HG02973 (cell line): Measurements from ENCODE around the gene ARRDC5.
"Not testable (repeated sequence)": the region's sequence is repeated elsewhere in the genome, so short reads cannot be mapped to it uniquely, and the experiment has no call there.

ENCODE experiments used
- ATAC-seq: cut with Tn5 transposase; IDR thresholded peaks from one replicate; pipeline ENCODE4 v1.9.1; 2021; ENCODE audit warnings: moderate library complexity; ENCODE audit not compliant: unreplicated experiment

The ARRDC5 gene

GRCh38 chr19:4871711-4872110 is 31.0 kb downstream of the ARRDC5 start:
- ATAC-seq: no peak

DNA sequence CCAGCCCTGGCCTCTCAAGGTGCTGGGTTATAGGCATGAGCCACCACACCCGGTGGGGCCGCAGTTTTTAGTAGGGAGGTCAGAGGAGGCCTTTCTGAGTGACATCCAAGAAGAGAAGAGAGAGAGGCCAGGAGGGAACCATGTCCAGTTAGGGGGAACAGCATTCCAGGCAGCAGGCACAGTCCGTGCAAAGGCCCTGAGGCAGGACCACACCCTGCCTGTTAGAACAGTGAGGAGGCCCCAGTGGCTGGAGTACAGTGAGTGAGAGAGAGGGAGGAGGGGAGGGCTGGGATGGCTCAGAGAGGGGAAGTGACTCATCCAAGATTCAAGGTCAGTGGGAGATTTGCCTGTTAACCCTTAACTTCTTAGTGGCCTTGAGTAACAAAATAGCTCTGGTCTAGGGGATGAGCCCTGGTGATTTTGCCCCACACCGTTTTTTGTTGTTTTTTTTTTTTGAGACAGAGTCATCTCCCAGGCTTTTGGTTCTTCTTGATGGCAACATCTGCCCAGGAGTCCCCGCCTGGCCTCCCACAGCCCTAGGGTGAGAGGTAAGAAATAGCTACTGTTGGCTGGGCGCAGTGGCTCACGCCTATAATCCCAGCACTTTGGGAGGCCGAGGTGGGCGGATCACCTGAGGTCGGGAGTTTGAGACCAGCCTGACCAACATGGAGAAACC is 32.5 kb downstream of the ARRDC5 start:
- no peak for ATAC-seq

DNA sequence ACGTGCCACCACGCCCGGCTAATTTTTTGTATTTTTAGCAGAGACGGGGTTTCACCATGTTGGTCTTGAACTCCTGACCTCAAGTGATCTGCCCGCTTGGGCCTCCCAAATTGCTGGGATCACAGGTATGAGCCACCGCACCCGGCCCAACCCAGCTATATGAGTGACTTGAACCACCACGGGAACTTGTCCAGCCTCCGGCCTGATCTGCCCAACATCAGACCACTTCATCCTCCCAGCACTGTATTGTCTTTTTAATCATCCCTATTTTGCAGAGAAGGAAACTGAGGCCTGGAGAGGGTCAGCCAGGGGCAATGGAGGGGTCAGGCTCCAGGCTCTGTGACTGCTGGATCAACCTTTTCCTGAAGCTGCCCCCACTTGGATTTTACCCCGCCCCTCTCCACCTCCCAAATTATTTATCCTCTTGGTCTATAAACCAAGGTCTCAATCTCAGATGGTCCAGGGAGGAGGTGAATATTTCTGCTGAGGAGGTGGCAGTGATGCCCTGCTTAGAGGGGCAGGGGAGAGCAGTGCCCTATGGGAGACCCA is 34.3 kb downstream of the ARRDC5 start:
- no peak for ATAC-seq

- peak; percentile 55 for ATAC-seq
Measured at GRCh38 chr19:4867534-4868285, 35.0 kb downstream of the ARRDC5 start, which contains the start of gene PLIN3. TSS of gene PLIN3 (minus strand) at chr19:4867667. CDS start at chr19:4861394, 6,273 bp downstream.

DNA sequence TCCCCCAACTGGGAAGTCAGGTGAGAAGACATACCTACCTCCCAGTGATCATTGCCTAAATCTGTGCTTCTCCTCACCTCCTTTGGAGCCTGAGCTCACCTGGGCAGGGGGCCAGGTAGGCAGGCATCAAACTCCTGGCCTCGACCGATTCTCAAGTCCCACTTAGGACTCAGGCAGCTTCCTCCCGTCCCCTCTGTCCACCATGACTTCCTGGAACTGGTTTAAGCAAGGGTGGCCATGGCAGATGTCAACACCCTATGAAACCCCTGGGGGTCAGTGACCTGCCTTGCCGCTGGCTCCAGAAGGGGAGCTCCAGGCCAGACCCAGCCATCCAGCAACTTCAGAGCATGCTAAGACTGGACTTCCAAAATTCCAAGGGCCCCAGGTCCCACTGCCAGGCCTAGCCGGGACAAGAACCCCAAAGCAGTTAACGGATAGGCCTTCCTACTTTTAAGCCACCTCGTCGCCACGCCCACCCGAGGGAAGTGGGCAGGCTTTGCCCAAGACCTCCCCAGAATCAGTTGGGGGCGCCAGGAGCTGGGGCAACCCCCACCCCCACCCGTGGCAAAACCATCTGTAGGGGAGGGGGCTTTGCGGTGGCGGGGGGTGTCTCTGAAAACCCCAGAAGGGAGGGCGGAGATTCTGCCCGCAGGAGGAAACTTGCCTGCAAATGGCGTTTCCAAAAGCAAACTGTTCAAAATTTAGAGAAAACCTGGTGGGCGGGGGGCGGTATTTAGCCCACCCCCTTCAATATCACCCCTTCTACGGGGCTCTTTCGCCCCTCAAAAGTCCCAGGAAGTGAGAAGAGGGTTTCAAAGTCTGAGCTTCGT is 35.9 kb downstream of the ARRDC5 start:
- ATAC-seq: no peak

DNA sequence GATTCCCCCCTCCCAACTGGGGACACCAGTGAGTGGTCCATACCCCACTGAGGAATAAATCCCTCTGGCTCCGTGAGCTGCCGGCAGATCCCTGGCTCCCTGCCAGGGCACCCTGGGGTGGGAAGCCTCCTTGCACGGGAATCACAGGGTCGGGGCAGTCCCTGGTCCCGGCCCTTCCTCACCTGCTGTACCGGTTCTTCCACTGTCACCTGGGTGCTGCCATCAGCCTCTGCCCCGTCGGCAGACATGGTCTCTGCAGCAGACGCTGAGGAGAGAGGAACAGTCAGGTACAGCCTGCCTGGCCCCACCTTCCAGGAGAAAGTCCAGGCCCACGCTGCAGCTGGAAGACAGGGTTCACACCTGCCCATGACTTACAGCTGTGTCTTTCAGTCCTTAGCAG is 41.5 kb downstream of the ARRDC5 start:
- ATAC-seq: no peak

- ATAC-seq: no peak
Measured at GRCh38 chr19:4859697-4860096, 43.0 kb downstream of the ARRDC5 start.

GRCh38 chr19:4856468-4856867 is 46.2 kb downstream of the ARRDC5 start:
- ATAC-seq: not testable (repeated sequence)

- not testable (repeated sequence) for ATAC-seq
Measured at GRCh38 chr19:4853506-4853905, 49.2 kb downstream of the ARRDC5 start.

- ATAC-seq: no peak
Measured at GRCh38 chr19:4852484-4852883, 50.2 kb downstream of the ARRDC5 start.

GRCh38 chr19:4851551-4852290 is 51.0 kb downstream of the ARRDC5 start:
- ATAC-seq: no peak

DNA sequence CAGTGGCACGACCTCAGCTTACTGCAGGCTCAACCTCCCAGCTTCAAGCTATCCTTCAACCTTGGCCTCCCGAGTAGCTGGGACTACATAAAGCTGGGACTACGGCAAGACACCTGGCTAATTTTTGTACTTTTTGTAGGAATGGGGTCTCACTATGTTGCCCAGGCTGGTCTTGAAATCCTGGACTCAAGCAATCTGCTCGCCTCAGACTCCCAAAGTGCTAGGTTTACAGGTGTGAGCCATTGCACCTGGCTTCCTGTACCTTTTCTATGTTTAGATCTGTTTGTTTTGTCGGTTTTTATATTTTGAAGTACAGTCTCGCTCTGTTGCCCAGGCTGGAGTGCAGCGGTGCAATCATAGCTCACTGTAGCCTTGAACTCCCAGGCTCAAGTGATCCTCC is 53.7 kb downstream of the ARRDC5 start:
- ATAC-seq: no peak

DNA sequence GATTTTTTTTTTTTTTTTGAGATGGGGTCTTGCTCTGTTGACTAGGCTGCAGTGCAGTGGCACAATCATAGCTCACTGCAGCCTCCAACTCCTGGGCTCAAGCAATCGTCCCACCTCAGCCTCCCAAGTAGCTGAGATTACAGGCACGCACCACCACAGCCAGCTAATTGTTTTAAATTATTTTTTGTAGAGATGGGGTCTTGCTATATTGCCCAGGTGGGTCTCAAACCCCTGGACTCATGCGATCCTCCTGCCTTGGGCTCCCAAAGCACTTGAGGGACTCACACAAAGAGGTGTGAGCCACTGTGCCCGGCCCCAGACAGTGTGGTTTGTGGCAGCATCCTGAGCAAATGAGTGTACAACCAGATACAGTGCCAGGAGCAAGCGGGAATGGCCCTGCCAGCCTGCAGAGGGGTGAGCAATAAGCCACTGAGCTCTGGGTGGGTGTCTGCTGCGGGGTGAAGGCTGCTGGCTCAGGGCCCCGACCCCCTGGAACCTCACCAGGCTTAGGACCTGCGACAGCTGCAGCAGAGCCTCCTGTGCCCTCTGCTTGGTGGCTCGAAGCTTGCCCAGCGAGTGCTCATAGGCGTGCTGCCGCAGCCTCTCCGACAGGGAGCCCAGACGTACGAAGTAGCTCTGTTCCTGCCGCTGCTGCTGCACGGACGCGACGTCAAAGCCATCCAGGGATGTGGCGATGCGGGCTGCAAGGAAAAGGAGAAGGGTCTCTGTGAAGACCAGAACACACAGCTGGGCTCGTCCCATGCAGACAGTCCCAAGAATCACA is 55.3 kb downstream of the ARRDC5 start:
- ATAC-seq: no peak

DNA sequence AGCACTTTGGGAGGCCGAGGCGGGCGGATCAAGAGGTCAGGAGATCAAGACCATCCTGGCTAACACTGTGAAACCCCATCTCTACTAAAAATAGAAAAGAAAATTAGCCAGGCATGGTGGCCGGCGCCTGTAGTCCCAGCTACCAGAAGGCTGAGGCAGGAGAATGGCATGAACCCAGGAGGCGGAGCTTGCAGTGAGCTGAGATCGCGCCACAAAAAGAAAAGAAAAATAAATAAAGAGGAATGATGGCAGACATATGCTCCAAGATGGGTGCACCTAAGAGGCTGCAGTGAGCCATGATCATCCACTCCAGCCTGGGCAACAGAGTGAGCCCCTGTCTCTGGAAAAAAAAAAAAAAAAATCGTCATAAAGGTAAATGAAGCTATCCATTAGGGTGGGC is 56.7 kb downstream of the ARRDC5 start:
- not testable (repeated sequence) for ATAC-seq

GRCh38 chr19:4844348-4845179 is 58.1 kb downstream of the ARRDC5 start:
- no peak for ATAC-seq

DNA sequence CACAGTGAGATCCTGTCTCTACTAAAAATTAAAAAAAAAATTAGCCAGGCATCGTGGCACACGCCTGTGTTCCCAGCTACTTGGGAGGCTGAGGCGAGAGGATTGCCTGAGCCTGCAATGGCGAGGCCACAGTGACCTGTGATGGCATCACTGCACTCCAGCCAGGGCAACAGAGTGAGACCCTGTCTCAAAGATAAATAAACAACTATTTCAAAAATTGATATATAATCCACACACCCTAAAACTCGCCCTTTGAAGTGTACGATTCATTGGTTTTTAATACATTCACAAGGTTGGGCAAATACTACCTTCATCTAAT is 59.1 kb downstream of the ARRDC5 start:
- no peak for ATAC-seq
